Gastroesophageal sphincter (tissue), 4 donors: ENCODE data around the gene RPTOR. TPM values are rescaled to one million over a fixed set of nuclear protein-coding genes. Genes with fewer than 3 reads are reported as not detected.

ENCODE experiments used
- ATAC-seq: fragments of 150-250 bp; one replicate; pipeline ENCODE4 v1.9.1; 2016; ENCODE audit warnings: mild to moderate bottlenecking, moderate library complexity
- H3K27ac ChIP-seq, 4 donors: fragments of 200-600 bp; sonication (generic) in 3 of 4; 1 replicate in 3 of 4; 2 replicates in 1 of 4; pipeline ENCODE4 v1.5.1; 2016 to 2019
- H3K27me3 ChIP-seq: fragments of 200-600 bp; sonication (generic); one replicate; pipeline ENCODE4 v1.5.1; 2019
- H3K36me3 ChIP-seq, 2 donors: fragments of 200-600 bp; sonication (generic); one replicate each; pipeline ENCODE4 v1.5.1; 2019; ENCODE audit warnings: control low read depth in 1 of 2
- H3K4me1 ChIP-seq, 3 donors: fragments of 200-600 bp; sonication (generic); 1 replicate in 2 of 3; 2 replicates in 1 of 3; pipeline ENCODE4 v1.5.1; 2016 to 2019; ENCODE audit warnings: control low read depth in 2 of 3
- H3K4me3 ChIP-seq, 2 donors: fragments of 200-600 bp; sonication (generic); one replicate each; pipeline ENCODE4 v1.5.1; 2019; ENCODE audit warnings: mild to moderate bottlenecking in 1 of 2, moderate library complexity in 1 of 2
- H3K9me3 ChIP-seq, 3 donors: fragments of 200-600 bp; sonication (generic); one replicate each; pipeline ENCODE4 v1.5.1; 2017 to 2019; ENCODE audit warnings: control low read depth in 2 of 3
- CTCF ChIP-seq, 4 experiments: fragments of 200-600 bp in 2 of 4; fragments of 450-650 bp in 2 of 4; sonication (generic) in 1 of 4; IDR thresholded peaks; one replicate each; pipeline ENCODE4 v1.5.1; 2017 to 2019; ENCODE audit warnings: antibody characterized with exemption in 4 of 4, mild to moderate bottlenecking in 2 of 4, moderate library complexity in 2 of 4
- EP300 ChIP-seq: sonication (generic); formaldehyde crosslinking; IDR thresholded peaks from one replicate; pipeline ENCODE4 v1.6.1; 2017; ENCODE audit warnings: antibody characterized with exemption, mild to moderate bottlenecking
- POLR2A ChIP-seq, 2 donors: fragments of 450-650 bp; IDR thresholded peaks; one replicate each; pipeline ENCODE4 v1.6.1; 2017; ENCODE audit warnings: antibody characterized with exemption in 2 of 2, mild to moderate bottlenecking in 2 of 2, moderate library complexity in 1 of 2
- POLR2AphosphoS5 ChIP-seq: sonication (generic); formaldehyde crosslinking; IDR thresholded peaks from one replicate; pipeline ENCODE4 v1.6.1; 2017; ENCODE audit warnings: antibody characterized with exemption
- WGBS, 2 donors: methylation state at CpG; one replicate each; pipeline ENCODE4 v1.1.5; 2018; ENCODE audit warnings: low coverage in 1 of 2; 5-methylcytosine and 5-hydroxymethylcytosine counted together
- total RNA-seq, 4 donors: library from RNA; depleted of rRNA; stranded (reverse); fragments of >200 nt; gene quantifications; one replicate each; pipeline ENCODE4 v1.1.0, GENCODE V29; 2016

RPTOR gene
- total RNA-seq, 4 donors from 2014 or later, result 25.7 to 56.8 (median 39.7) TPM

GRCh38 chr17:80971704-80972304 lies 427.2 kb downstream of the RPTOR start:
- WGBS, 2 donors, result no CpG with 5 or more reads among the region's 13 CpGs
- no peak for ATAC-seq
- H3K4me3 ChIP-seq, result no peak overlapping the region
- peaks cover 19% of the 10 kb centered on the region for H3K27me3 ChIP-seq
- no peak overlapping the region for H3K27ac ChIP-seq
- TF ChIP-seq EP300 (no peak), POLR2A (IDR thresholded peaks at IDR 0.05) (no peak), POLR2AphosphoS5 (no peak), CTCF (IDR thresholded peaks at IDR 0.05) (no peak)
- no peaks in the 10 kb centered on the region for H3K9me3 ChIP-seq
- H3K4me1 ChIP-seq, result peaks cover 6 to 40% (median 30%) of the 10 kb centered on the region in 3 donors
- H3K36me3 ChIP-seq, result no peaks in the 10 kb centered on the region

- WGBS, 2 donors, result 87% methylated on average over 3 of the region's 3 CpGs; no CpG with 5 or more reads in 1 of the 2 donors
- TF ChIP-seq EP300, result no peak
- no peak for TF ChIP-seq CTCF (IDR thresholded peaks at IDR 0.05)
- no peak for TF ChIP-seq POLR2A (IDR thresholded peaks at IDR 0.05)
- TF ChIP-seq POLR2AphosphoS5, result no peak
- peaks cover 33% of the 10 kb centered on the region for H3K27me3 ChIP-seq
- H3K4me3 ChIP-seq, result no peak overlapping the region
- H3K9me3 ChIP-seq, result no peaks in the 10 kb centered on the region
- H3K36me3 ChIP-seq, result no peaks in the 10 kb centered on the region
- H3K4me1 ChIP-seq, result peaks cover 2 to 27% (median 8%) of the 10 kb centered on the region in 3 donors
- no peak overlapping the region for H3K27ac ChIP-seq
- no peak for ATAC-seq
Observed at GRCh38 chr17:80976701-80977100, 432.1 kb downstream of the RPTOR start.

GRCh38 chr17:80977172-80977571 lies 432.5 kb downstream of the RPTOR start:
- TF ChIP-seq POLR2AphosphoS5, result no peak
- Histone ChIP-seq H3K4me3 (no peak overlapping the region), H3K36me3 (no peaks in the 10 kb centered on the region), H3K4me1 (peaks cover 2 to 28% (median 8%) of the 10 kb centered on the region in 3 donors), H3K27ac (no peak overlapping the region), H3K27me3 (peaks cover 28% of the 10 kb centered on the region), H3K9me3 (no peaks in the 10 kb centered on the region)
- WGBS, 2 donors, result 89 to 98% methylated on average over 4 of the region's 4 CpGs
- ATAC-seq, result no peak

- WGBS, 2 donors, result 83% methylated on average over 13 of the region's 31 CpGs; no CpG with 5 or more reads in 1 of the 2 donors
- peaks cover 25% of the 10 kb centered on the region for H3K27me3 ChIP-seq
- no peak for ATAC-seq
- no peak for TF ChIP-seq POLR2AphosphoS5
- no peak overlapping the region for H3K4me3 ChIP-seq
- H3K27ac ChIP-seq, result no peak overlapping the region
- H3K36me3 ChIP-seq, result no peaks in the 10 kb centered on the region
- no peaks in the 10 kb centered on the region for H3K9me3 ChIP-seq
- peaks cover 2 to 28% (median 8%) of the 10 kb centered on the region in 3 donors for H3K4me1 ChIP-seq
Observed at GRCh38 chr17:80978499-80979497, 434.2 kb downstream of the RPTOR start.

GRCh38 chr17:80979547-80980378 lies 435.1 kb downstream of the RPTOR start:
- 93 to 96% methylated on average over 7 of the region's 26 CpGs for WGBS, 2 donors
- TF ChIP-seq CTCF (IDR thresholded peaks at IDR 0.05), result no peak
- TF ChIP-seq POLR2A (IDR thresholded peaks at IDR 0.05), result no peak
- no peak for TF ChIP-seq POLR2AphosphoS5
- no peak for TF ChIP-seq EP300
- Histone ChIP-seq H3K27me3 (peaks cover 25% of the 10 kb centered on the region), H3K4me3 (no peak overlapping the region), H3K27ac (no peak overlapping the region), H3K36me3 (no peaks in the 10 kb centered on the region), H3K9me3 (no peaks in the 10 kb centered on the region), H3K4me1 (peaks cover 2 to 38% (median 8%) of the 10 kb centered on the region in 3 donors)
- ATAC-seq, result no peak
